Right cardiac atrium (tissue), 5 donors: ENCODE results near the gene HJURP. TPM values are rescaled to one million over a fixed set of nuclear protein-coding genes. Genes with fewer than 3 reads are reported as not detected.

Experiments
- ATAC-seq, 2 donors: fragments of 200-7000 bp; cut with Tn5 transposase; one replicate each; pipeline versions ENCODE4 v1.8.0 to v1.9.1; 2020; ENCODE audit warnings: moderate library complexity in 2 of 2, mild to moderate bottlenecking in 1 of 2
- DNase-seq, 3 donors: peaks; one replicate each; pipeline ENCODE4 v3.0.0-alpha.2; 2020
- H3K27ac ChIP-seq: one replicate; pipeline ENCODE4 v1.5.1; 2013; ENCODE audit warnings: mild to moderate bottlenecking, low read length, control low read depth, moderate library complexity
- H3K27me3 ChIP-seq: one replicate; pipeline ENCODE4 v1.6.1; 2013; ENCODE audit not compliant: control insufficient read depth, insufficient read depth
- H3K4me1 ChIP-seq: one replicate; pipeline ENCODE4 v1.6.1; 2013; ENCODE audit warnings: low read length; ENCODE audit not compliant: control insufficient read depth, insufficient read depth
- H3K4me3 ChIP-seq: one replicate; pipeline ENCODE4 v1.5.1; 2013; ENCODE audit warnings: low read length, control low read depth
- H3K9me3 ChIP-seq: one replicate; pipeline ENCODE4 v1.6.1; 2013; ENCODE audit warnings: low read length; ENCODE audit not compliant: control insufficient read depth
- WGBS: extraction: QIAGEN DNeasy Blood & Tissue Kit; methylation state at CpG from one replicate; pipeline ENCODE4 v1.1.7; 2013; 5-methylcytosine and 5-hydroxymethylcytosine counted together
- intact Hi-C, 4 donors: fragments of 100-400 bp; cut with DNase I; formaldehyde crosslinking; loops; one replicate each; pipeline versions ENCODE4 v1.11.0 to v1.14.0; 2022 to 2023
- polyA plus RNA-seq: library from polyadenylated mRNA; stranded (reverse); fragments of 200-250 nt; gene quantifications from one replicate; pipeline ENCODE4 v1.2.3, GENCODE V29; 2013
- total RNA-seq, 4 donors: library from RNA; stranded (reverse); fragmentation: NEBNext Ultra II Directional; extraction: Animal tissue kit (Norgen Biotek cat#: 25700); gene quantifications; one replicate each; pipeline ENCODE4 v1.2.1, GENCODE V29; 2021
- donor health status: healthy with polysubstance abuse.
- donor health status: DM: no; HTN: yes; CAD: no.
- donor health status: DM: no; HTN: no; CAD: no.
- donor health status: DM: no; HTN: yes; CAD: no; lungs with severe emphysema.
- donor health status: DM: yes; HTN: yes; CAD: no.

Gene HJURP
- total and polyA plus RNA-seq, 5 donors: 0.09 to 0.94 (median 0.77) TPM; not detected in 2

GRCh38 chr2:233865838-233866237 is 11.5 kb upstream of the HJURP start:
- intact Hi-C loops: no loop called here
- DNase-seq (no peak), ATAC-seq (no peak)
- no peaks in the 10 kb centered on the region for H3K9me3 ChIP-seq
- H3K27me3 ChIP-seq: no peaks in the 10 kb centered on the region
- H3K4me1 ChIP-seq: no peaks in the 10 kb centered on the region
- no peak overlapping the region for H3K27ac ChIP-seq
- 97% methylated on average over 3 of the region's 3 CpGs for WGBS
- no peak overlapping the region for H3K4me3 ChIP-seq

DNA sequence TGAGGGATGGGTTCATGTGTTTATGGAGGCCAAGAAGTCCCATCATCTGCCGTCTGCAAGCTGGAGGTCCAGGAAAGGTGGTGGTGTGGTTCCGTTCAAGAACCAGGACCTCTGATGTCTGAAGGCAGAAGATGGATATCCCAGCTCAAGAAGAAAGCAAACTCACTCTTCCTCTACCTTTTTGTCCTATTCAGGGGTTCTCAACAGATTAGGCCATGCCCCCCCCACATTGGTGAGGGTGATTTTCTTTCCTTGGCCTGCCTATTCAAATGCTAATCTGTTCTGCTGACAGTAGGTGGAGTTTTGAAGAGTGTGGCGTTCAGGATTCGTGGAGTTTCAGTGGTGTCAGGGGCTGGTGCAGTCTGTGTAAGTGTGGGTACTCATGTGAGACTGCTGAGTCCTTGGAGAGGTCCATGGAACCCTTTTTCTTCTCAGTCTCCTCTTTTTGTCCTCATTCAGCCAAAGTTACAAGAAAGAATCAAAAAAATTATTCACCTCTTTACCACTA is 8.0 kb upstream of the HJURP start:
- Histone ChIP-seq H3K4me1 (no peaks in the 10 kb centered on the region), H3K27ac (no peak overlapping the region), H3K27me3 (no peaks in the 10 kb centered on the region), H3K9me3 (no peaks in the 10 kb centered on the region), H3K4me3 (no peak overlapping the region)
- DNase-seq (no peak), ATAC-seq (no peak)
- WGBS: 69% methylated on average over 4 of the region's 4 CpGs
- intact Hi-C loops: no loop called here

DNA sequence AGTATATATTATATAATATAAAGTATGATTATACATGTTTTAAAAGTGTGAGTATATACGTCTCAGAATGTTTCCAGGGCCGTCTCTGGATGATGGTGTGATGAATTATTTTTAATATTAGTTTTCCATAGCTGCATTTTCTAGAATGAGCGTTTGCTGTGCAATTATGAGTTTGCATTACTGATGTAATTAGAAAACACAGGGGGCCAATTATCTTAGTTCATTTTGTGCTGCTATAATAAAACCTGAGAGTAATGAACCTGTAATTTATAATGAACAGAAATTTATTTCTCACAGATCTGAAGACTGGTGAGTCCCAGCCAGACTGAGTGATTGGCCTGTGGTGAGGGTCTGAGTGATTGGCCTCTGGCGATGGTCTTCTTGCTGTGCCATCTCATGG is 4.0 kb upstream of the HJURP start:
- no peak overlapping the region for H3K4me3 ChIP-seq
- DNase-seq (no peak), ATAC-seq (no peak)
- 86% methylated on average over 4 of the region's 4 CpGs for WGBS
- intact Hi-C loops: no loop called here
- H3K4me1 ChIP-seq: no peaks in the 10 kb centered on the region
- H3K9me3 ChIP-seq: no peaks in the 10 kb centered on the region
- H3K27ac ChIP-seq: no peak overlapping the region
- H3K27me3 ChIP-seq: no peaks in the 10 kb centered on the region

DNA sequence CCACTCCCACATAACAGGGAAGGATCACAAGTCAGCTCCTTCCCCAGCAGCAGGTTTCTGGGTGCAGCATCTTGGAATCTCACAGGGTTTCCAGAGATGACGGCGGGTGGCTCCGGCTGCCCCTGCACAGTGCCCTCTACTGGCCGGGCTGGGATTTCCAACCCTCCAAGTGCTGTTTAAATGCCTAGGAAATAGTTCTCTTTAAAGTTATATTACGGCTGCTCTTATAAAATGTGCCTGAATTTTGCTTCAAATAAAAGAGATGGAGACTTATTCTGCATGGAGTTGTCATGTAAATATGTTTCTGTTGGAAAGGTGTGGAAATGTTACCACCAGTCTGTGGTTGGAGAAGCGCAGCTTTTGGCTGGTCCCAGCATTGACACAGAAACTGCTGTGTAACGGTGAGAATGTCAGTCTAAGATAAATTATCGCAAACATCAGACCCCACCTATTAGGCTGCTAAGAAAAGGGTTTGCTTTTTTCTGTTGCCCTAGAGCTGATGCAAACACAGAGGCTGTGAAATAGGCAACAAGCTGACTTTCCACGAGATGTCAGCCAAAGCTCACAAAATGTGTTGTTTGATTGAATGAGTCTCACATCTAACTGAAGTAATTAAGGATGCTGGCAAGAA is 3.3 kb upstream of the HJURP start:
- WGBS: 44% methylated on average over 9 of the region's 9 CpGs
- intact Hi-C loops: no loop called here
- Histone ChIP-seq H3K27ac (no peak overlapping the region), H3K4me3 (no peak overlapping the region), H3K27me3 (no peaks in the 10 kb centered on the region), H3K4me1 (no peaks in the 10 kb centered on the region), H3K9me3 (no peaks in the 10 kb centered on the region)
- ATAC-seq: no peak
- DNase-seq: peak in 1 of 3 donors; percentile 47

GRCh38 chr2:233856184-233856583 is 1.8 kb upstream of the HJURP start:
- ATAC-seq: no peak
- no peaks in the 10 kb centered on the region for H3K4me1 ChIP-seq
- H3K4me3 ChIP-seq: no peak overlapping the region
- WGBS: 94% methylated on average over 5 of the region's 5 CpGs
- no peak overlapping the region for H3K27ac ChIP-seq
- no peaks in the 10 kb centered on the region for H3K9me3 ChIP-seq
- intact Hi-C loops: no loop called here
- DNase-seq: no peak
- H3K27me3 ChIP-seq: no peaks in the 10 kb centered on the region

- intact Hi-C loops: no loop called here
- Histone ChIP-seq H3K9me3 (no peaks in the 10 kb centered on the region), H3K4me1 (no peaks in the 10 kb centered on the region), H3K27ac (no peak overlapping the region), H3K4me3 (no peak overlapping the region), H3K27me3 (no peaks in the 10 kb centered on the region)
- 86% methylated on average over 5 of the region's 5 CpGs for WGBS
- ATAC-seq: no peak
- DNase-seq: no peak
Observed at GRCh38 chr2:233855345-233855744, 1.0 kb upstream of the HJURP start.

GRCh38 chr2:233853883-233854240 is 473 bp downstream of the HJURP start:
- peak; percentile 6 to 18 for ATAC-seq
- Histone ChIP-seq H3K9me3 (no peaks in the 10 kb centered on the region), H3K4me1 (no peaks in the 10 kb centered on the region), H3K27me3 (no peaks in the 10 kb centered on the region), H3K27ac (no peak overlapping the region), H3K4me3 (peak overlapping the region; percentile 63)
- intact Hi-C loops: no loop called here
- WGBS: under 1% methylated on average over 25 of the region's 25 CpGs
- DNase-seq: no peak

DNA sequence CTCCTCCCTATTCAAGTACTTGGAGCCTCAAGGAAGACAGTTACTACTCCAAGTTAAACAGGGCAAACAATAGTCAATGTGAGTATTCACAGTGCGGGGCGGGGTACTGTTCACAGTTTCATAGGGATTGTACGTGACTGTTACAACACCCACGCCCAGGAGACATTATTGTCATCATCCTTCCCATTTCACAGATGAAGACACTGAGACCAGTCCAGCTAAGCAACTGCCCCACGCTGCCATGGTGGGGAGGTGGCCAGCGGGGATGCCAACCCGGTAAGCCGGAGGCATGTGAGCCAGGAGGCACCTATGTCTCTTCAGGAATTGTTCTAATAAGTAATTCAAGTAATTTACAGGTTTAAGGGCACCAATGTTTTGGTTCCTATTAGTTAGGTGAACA is 982 bp downstream of the HJURP start:
- 42% methylated on average over 8 of the region's 8 CpGs for WGBS
- Histone ChIP-seq H3K9me3 (no peaks in the 10 kb centered on the region), H3K4me3 (no peak overlapping the region), H3K4me1 (no peaks in the 10 kb centered on the region), H3K27me3 (no peaks in the 10 kb centered on the region), H3K27ac (no peak overlapping the region)
- intact Hi-C loops: no loop called here
- ATAC-seq (no peak), DNase-seq (no peak)

DNA sequence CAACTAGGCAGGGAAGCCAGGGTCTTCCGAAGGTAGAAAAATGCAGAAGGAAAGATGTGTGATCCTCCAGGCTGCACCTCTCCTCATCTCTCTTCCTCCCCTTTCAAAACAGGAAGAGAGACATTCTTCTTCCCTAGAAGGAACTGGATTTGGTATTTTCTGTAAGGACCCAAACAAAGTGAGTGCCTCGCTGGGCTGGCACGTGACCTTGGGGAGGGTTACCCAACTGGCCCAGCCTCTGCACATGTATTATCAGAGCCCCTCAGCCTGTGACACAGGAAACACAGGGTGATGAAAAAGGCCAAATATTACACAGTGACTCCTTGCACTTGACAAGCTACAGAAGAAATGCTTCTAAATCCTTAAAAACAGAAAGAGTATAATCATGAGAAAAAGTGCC is 2.3 kb downstream of the HJURP start:
- intact Hi-C loops: no loop called here
- 69% methylated on average over 3 of the region's 3 CpGs for WGBS
- no peak for DNase-seq

DNA sequence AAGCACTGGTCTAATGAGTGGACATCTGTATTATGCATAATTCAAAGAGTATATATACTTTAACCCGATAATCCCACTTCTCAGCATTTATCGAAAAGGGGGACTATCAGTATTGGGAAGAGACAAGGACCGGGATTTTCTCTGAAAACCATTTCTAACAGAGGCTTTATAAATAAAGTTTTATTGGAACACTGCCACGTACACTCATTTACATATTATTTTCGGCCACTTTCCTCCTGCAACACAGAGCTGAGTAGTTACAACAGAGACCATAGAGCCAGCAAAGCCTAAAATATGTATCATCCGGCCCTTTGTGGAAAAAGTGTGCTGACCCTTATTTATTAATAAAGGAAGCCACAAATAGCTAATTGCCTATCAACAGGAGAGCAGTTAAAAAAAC is 3.2 kb downstream of the HJURP start:
- no peak overlapping the region for H3K27ac ChIP-seq
- ATAC-seq: no peak
- H3K9me3 ChIP-seq: no peaks in the 10 kb centered on the region
- H3K27me3 ChIP-seq: no peaks in the 10 kb centered on the region
- H3K4me1 ChIP-seq: no peaks in the 10 kb centered on the region
- H3K4me3 ChIP-seq: no peak overlapping the region
- DNase-seq: no peak
- WGBS: 96% methylated on average over 6 of the region's 6 CpGs
- intact Hi-C loops: no loop called here

More for the DNA sequence above, 2.3 kb downstream of the HJURP start:
- H3K27ac ChIP-seq: no peak overlapping the region
- H3K4me3 ChIP-seq: no peak overlapping the region
- no peaks in the 10 kb centered on the region for H3K27me3 ChIP-seq
- ATAC-seq: no peak
- H3K9me3 ChIP-seq: no peaks in the 10 kb centered on the region
- H3K4me1 ChIP-seq: no peaks in the 10 kb centered on the region

GRCh38 chr2:233850745-233851144 is 3.6 kb downstream of the HJURP start:
- WGBS: 88% methylated on average over 7 of the region's 7 CpGs
- intact Hi-C loops: no loop called here
- no peak for ATAC-seq
- H3K4me3 ChIP-seq: no peak overlapping the region
- H3K27me3 ChIP-seq: no peaks in the 10 kb centered on the region
- no peak overlapping the region for H3K27ac ChIP-seq
- no peaks in the 10 kb centered on the region for H3K4me1 ChIP-seq
- DNase-seq: no peak
- H3K9me3 ChIP-seq: no peaks in the 10 kb centered on the region
